Subcutaneous adipose tissue (tissue), 4 donors: ENCODE measurements around the gene ZNF678. TPM values are rescaled to one million over a fixed set of nuclear protein-coding genes. Genes with fewer than 3 reads are reported as not detected.

Experiments used
- CTCF ChIP-seq: fragments of 450-650 bp; IDR thresholded peaks from one replicate; pipeline ENCODE4 v1.5.1; 2016; ENCODE audit warnings: low read depth, mild to moderate bottlenecking, control low read depth, antibody characterized with exemption, moderate library complexity
- total RNA-seq, 4 donors: library from RNA; depleted of rRNA; stranded (reverse); fragments of >200 nt; gene quantifications; one replicate each; pipeline ENCODE4 v1.1.0, GENCODE V29; 2016

ZNF678 gene
- total RNA-seq, 4 donors from 2014 or later, result 5.4 to 14.0 (median 10.6) TPM

GRCh38 chr1:227661495-227661894 is 98.1 kb downstream of the ZNF678 start:
- TF ChIP-seq CTCF, result no peak

DNA sequence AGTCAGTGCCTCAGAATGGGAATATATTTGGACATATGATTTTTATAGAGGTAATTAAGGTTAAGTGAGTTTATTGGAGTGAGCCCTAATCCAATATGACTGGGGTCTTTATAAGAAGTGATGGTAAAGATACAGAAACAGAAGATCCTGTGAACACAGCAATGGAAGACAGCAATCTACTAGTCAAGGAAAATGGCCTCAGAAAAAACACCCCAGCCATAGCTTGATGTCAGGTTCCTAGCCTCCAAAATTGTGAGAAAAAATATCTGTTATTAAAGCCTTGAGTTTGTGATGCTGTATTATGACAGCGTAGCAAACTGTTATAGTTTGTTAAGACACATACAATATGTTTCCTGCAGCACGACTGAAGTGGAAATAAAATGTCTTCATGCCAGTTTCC is 99.6 kb downstream of the ZNF678 start:
- TF ChIP-seq CTCF, result no peak

DNA sequence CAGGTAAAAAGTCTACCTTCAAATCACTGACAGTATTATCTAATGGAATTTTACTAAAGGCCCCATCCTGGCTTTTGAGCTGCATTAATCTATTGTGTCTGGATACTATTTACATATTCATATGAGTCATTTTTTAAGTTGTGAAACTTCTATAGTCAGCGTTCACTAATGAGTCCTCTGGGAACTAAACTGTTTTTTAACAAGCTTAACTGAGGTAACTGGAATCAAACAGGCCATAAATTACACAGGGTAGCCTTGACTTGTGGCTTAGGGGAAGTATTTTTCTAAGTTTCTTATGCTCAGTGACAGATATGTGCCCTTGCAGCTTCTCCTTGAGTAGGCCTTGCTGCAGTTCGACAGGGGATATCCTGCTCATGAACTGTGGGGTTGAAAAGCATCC is 102.9 kb downstream of the ZNF678 start:
- no peak for TF ChIP-seq CTCF

- TF ChIP-seq CTCF, result no peak
Observed at GRCh38 chr1:227673441-227673840, 110.1 kb downstream of the ZNF678 start.

GRCh38 chr1:227685807-227686206 is 122.5 kb downstream of the ZNF678 start:
- no peak for TF ChIP-seq CTCF

DNA sequence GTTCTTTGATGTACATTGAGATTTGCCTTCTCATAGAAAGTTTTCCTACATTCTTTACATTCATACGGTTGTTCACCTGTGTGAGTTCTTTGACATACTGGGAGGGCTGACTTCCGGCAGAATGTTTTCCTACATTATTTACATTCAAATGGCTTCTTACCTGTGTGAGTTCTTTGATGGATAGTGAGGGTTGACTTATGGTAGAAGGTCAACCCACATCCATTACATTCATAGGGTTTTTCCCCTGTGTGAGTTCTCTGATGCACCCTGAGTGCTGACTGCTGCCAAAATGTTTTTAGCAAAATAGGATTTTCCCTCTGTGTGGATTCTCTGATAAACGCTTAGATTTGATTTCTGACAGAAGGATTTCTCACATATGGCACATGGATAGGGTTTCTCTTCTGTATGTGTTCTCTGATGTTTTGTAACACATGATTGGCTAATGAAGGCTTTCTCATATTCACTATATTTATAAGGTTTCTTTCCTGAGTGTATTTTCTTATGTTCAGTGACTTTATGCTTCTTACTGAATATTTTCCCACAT is 134.0 kb downstream of the ZNF678 start:
- no peak for TF ChIP-seq CTCF

DNA sequence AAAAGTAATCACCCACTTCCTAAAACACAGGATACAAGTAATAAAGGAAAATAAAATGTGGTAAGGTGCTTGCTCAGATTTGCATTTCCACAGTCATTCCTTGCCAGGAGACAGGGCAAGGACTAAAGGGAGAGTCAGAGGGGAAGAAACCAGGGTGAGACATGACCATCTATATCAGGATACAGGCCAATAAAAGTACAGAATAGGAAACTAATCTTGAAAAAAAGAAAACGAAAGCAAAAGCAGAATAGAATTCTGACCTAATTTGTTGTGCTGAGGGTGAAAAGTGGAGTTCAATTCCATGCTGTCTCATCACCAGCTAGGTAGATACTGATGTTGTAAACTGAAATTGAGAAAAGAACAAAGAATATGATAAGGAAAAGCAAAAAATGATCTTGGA is 144.5 kb downstream of the ZNF678 start:
- TF ChIP-seq CTCF, result no peak

DNA sequence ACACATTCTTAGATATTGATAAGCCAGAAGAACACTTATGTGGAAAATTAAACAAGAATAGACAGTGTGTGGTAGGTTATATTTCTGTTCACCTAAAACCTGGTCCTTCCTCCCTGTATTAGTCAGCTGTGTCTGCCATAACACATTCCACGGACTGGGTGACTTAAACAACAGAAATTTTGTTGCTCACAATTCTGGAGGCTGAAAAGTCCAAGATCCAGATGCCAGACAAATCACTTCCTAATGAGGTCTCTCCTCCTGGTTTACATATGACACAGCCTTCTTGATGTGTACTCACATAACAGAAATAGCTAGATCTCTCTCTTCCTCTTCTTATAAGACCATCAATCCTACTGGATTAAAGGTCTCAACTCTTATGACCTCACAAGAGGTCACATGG is 146.1 kb downstream of the ZNF678 start:
- TF ChIP-seq CTCF, result no peak
